DND-41 (cell line): ENCODE measurements around the gene EPRS1.

Source experiments
- ATAC-seq: fragments of 200-7000 bp; cut with Tn5 transposase; 3 replicates; pipeline ENCODE4 v1.9.1; 2021; ENCODE audit warnings: low read depth; ENCODE audit not compliant: insufficient read depth
- DNase-seq: peaks from one replicate; pipeline ENCODE4 v3.0.0-alpha.2; 2020
- H2AFZ ChIP-seq: 2 replicates; pipeline ENCODE4 v1.6.0; 2012; ENCODE audit warnings: low read depth, low read length
- H3K27ac ChIP-seq: 2 replicates; pipeline ENCODE4 v1.5.1; 2012; ENCODE audit warnings: low read length, inconsistent platforms
- H3K27me3 ChIP-seq: fragments of 200-600 bp; sonication (generic); 2 replicates; pipeline ENCODE4 v1.6.0; 2012; ENCODE audit warnings: low read length, mild to moderate bottlenecking, inconsistent platforms; ENCODE audit not compliant: insufficient read depth, poor library complexity
- H3K36me3 ChIP-seq: 2 replicates; pipeline ENCODE4 v1.5.1; 2012; ENCODE audit warnings: low read length, inconsistent platforms; ENCODE audit not compliant: insufficient read depth
- H3K4me1 ChIP-seq: 2 replicates; pipeline ENCODE4 v1.5.1; 2012; ENCODE audit warnings: mild to moderate bottlenecking, low read length; ENCODE audit not compliant: insufficient read depth
- H3K4me2 ChIP-seq: 2 replicates; pipeline ENCODE4 v1.6.0; 2012; ENCODE audit warnings: mild to moderate bottlenecking, moderate library complexity, low read length, inconsistent platforms; ENCODE audit not compliant: insufficient read depth
- H3K4me3 ChIP-seq, 2 experiments: fragments of 200-600 bp in 1 of 2; shearing (Covaris generic) in 1 of 2; 2 replicates each; pipeline ENCODE4 v1.5.1; 2012 to 2016; ENCODE audit warnings: inconsistent platforms in 2 of 2, low read length in 2 of 2, mild to moderate bottlenecking in 2 of 2, low read depth in 1 of 2, moderate library complexity in 1 of 2
- H3K79me2 ChIP-seq: 2 replicates; pipeline ENCODE4 v1.6.0; 2012; ENCODE audit warnings: low read length, inconsistent platforms; ENCODE audit not compliant: insufficient read depth
- H3K9ac ChIP-seq: 2 replicates; pipeline ENCODE4 v1.6.0; 2012; ENCODE audit warnings: low read depth, mild to moderate bottlenecking, inconsistent platforms, low read length, moderate library complexity
- H3K9me3 ChIP-seq: 2 replicates; pipeline ENCODE4 v1.5.1; 2012; ENCODE audit warnings: low read length, moderate library complexity, mild to moderate bottlenecking, inconsistent platforms; ENCODE audit not compliant: insufficient read depth, severe bottlenecking
- H4K20me1 ChIP-seq: 2 replicates; pipeline ENCODE4 v1.6.0; 2012; ENCODE audit warnings: low read length; ENCODE audit not compliant: insufficient read depth
- CTCF ChIP-seq: IDR thresholded peaks from 2 replicates; pipeline ENCODE4 v1.5.1; 2012; ENCODE audit warnings: borderline replicate concordance, low read length, moderate library complexity, mild to moderate bottlenecking; ENCODE audit not compliant: poor library complexity, severe bottlenecking; ENCODE audit errors: extremely low read depth
- EZH2 ChIP-seq: IDR thresholded peaks from 3 replicates; pipeline ENCODE4 v1.6.1; 2012; ENCODE audit warnings: borderline replicate concordance, low read depth, mild to moderate bottlenecking, moderate library complexity, low read length, inconsistent platforms; ENCODE audit not compliant: severe bottlenecking

EPRS1 gene

GRCh38 chr1:220084460-220084859, 38.2 kb upstream of the EPRS1 start:
- Histone ChIP-seq H3K9ac (no peak overlapping the region), H3K4me1 (peaks cover 12% of the 10 kb centered on the region), H4K20me1 (no peaks in the 10 kb centered on the region), H3K9me3 (no peaks in the 10 kb centered on the region), H3K79me2 (peaks cover 45% of the 10 kb centered on the region), H3K4me3 (no peak overlapping the region), H2AFZ (no peak overlapping the region), H3K4me2 (no peak overlapping the region), H3K27ac (no peak overlapping the region), H3K36me3 (peaks cover 3% of the 10 kb centered on the region; the same call in 1 of the 2 replicates), H3K27me3 (no peaks in the 10 kb centered on the region)
- no peak for ATAC-seq
- DNase-seq = no peak
- TF ChIP-seq CTCF = no peak
- TF ChIP-seq EZH2 = no peak

- Histone ChIP-seq H3K4me2 (no peak overlapping the region), H3K4me3 (no peak overlapping the region), H3K27ac (no peak overlapping the region), H2AFZ (no peak overlapping the region), H3K36me3 (peaks cover 11% of the 10 kb centered on the region; the same call in 1 of the 2 replicates), H3K4me1 (no peaks in the 10 kb centered on the region), H3K9me3 (no peaks in the 10 kb centered on the region), H4K20me1 (no peaks in the 10 kb centered on the region), H3K27me3 (no peaks in the 10 kb centered on the region), H3K9ac (no peak overlapping the region), H3K79me2 (peaks cover 7% of the 10 kb centered on the region; the same call in 1 of the 2 replicates)
- DNase-seq (no peak), ATAC-seq (no peak; the same call in 2 of the 3 replicates)
- TF ChIP-seq CTCF (no peak), EZH2 (no peak)
Measured at GRCh38 chr1:220077887-220078286, 31.6 kb upstream of the EPRS1 start.

- ATAC-seq (no peak), DNase-seq (no peak)
- Histone ChIP-seq H2AFZ (no peak overlapping the region), H3K27me3 (no peaks in the 10 kb centered on the region), H3K79me2 (peaks cover 7% of the 10 kb centered on the region; the same call in 1 of the 2 replicates), H3K9me3 (no peaks in the 10 kb centered on the region), H3K27ac (no peak overlapping the region), H4K20me1 (no peaks in the 10 kb centered on the region), H3K4me2 (no peak overlapping the region), H3K4me1 (no peaks in the 10 kb centered on the region), H3K36me3 (peaks cover 16% of the 10 kb centered on the region), H3K9ac (no peak overlapping the region), H3K4me3 (no peak overlapping the region)
- no peak for TF ChIP-seq CTCF
- TF ChIP-seq EZH2 = no peak
Measured at GRCh38 chr1:220076861-220077762, 30.8 kb upstream of the EPRS1 start.
